ENCODE results near the gene SLC6A20.

SLC6A20 gene

GRCh38 chr3:45799586-45799985 lies 3.2 kb upstream of the SLC6A20 start:
- no peak for DNase-seq

DNA sequence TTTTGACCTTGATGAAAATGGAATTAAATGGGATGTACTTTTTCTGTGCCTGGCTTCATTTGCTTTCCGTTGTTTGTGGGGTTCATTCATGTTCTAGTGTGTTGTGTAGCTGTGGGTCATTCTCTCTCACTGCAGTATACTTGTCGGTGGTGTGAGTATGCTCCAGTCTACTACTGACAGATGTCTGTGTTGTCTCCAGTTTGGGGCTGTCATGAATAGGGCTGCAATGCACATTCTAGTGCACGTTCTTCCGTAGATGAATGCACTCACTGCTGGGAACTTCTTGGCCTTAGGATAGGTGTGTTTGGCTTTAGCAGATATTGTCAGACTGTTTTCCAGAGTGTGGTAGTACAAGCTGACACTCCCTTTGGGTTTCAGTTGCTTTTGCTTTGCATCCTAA lies 1.7 kb upstream of the SLC6A20 start:
- DNase-seq: no peak

DNA sequence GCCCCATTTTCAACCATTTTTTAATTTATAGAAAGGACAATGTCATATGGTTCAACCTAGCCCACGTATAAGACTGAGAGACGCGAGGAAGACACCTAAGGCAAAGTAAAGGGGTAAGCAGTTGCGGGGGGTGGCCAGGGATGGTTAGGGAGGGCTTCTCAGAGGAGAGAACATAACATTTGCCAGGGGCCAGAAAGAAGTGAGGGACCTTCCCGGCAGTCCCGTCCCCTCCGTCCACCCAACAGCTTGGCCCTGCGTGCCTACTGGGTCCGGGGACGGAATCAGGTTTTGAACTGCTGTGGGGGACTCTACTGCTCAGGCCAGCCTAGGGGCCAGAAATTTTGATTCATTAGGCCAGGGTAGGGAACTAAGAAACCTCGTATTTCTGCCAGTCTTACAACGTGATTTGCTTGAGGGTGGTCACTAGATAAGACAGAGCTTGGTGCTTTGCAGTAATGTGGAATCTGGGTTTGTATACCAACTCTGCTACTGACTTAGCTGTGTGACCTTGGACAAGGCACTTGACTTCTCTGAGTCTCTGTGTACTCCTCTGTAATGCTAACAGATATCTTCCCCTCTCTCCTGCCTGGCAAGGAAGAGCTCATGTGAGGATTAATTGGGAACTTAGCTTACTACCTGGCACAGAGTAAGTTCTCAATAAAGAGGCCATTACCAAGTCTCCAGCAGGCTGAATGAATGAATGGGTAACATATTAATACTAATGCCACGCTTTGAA lies 734 bp upstream of the SLC6A20 start:
- DNase-seq: no peak

- DNase-seq: no peak
These were observed 841 bp downstream of the SLC6A20 start for GRCh38 chr3:45795509-45795881.

DNA sequence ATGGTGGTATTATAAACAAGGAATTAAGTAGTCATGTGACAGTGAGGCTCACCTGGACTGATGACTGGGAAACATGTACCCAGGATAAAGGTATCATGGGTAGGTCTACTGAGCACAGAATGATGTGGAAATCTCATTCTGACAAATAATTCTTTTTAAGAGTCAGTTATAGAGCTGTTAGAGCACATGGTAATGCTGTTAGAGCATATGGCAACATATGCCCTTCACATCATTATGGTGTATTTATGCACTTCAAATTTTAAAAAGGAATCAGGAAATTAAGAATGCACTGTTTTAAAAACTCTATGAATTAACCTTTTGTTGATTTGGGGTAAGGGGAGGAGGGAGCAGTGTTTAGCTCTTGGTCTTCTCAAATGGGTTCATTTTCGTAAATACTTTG lies 1.7 kb downstream of the SLC6A20 start:
- no peak for DNase-seq

GRCh38 chr3:45794177-45794560 lies 2.2 kb downstream of the SLC6A20 start:
- DNase-seq: no peak

GRCh38 chr3:45793482-45794176 lies 2.7 kb downstream of the SLC6A20 start:
- no peak for DNase-seq

- no peak for DNase-seq
These were observed 3.7 kb downstream of the SLC6A20 start for GRCh38 chr3:45792516-45793172.

DNA sequence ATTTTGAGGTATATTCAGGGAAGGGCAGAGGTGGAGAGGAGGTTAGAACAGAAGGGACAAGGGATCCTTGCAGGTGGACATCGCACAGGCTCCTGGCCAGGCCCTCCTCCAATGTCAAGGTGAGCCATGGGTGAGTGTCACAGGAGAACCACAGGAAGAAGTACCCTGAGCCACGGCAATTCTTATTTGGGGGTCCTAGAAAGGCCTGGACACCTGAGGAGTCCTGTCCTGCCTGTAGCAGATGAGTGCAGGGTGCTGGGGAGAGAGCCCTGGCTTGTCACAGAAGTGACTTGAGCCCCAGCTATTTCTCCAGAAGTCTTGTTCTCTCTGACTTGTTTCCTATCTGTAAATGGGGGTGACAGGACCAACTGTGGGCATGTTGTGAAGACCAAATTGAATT lies 4.3 kb downstream of the SLC6A20 start:
- DNase-seq: no peak

DNA sequence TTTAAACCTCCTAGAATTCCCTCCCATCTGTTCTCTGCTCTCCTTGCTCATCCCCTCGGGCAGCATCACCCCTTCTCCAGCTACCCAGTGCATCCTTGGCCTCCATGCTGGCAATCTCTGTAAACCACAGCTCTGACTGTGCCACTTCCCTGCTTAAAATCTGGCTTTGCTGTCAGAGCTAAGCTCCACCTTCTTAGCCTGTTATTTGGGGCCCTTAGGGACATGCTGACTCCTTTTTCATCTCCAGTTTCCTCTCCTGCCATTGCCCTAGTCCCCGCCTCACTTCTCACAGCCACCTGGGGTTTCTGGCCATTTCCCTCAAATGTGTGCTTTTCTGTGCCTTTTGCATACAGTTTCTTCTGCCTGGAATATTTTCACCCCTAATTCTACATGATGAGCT lies 5.7 kb downstream of the SLC6A20 start:
- DNase-seq: no peak

DNA sequence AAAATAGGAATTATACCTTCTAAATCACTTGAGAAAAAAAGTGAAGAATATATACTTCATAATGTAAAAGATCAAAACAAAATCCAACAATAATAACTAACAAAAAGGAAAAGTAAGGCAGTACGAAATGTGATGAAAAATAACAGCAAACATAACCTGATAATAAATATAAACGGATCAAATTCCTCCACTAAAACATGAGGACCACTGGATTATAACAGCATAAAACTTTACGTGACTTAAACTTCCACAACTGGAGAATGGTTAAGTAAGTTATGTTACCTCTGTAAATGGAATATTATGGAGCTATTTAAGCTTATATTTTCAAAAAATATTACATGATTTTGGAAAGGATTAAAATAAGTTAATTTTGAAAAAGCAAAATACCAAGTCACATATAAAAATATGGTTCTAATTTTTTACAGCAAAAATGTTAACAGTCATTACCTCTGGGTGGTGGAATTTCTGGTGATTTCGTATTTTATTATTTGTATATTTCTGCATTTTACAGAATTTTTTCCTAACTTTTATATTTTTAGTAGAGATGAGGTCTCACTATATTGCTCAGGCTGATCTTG lies 7.0 kb downstream of the SLC6A20 start:
- DNase-seq: no peak

GRCh38 chr3:45787551-45787950 lies 8.8 kb downstream of the SLC6A20 start:
- DNase-seq: no peak

DNA sequence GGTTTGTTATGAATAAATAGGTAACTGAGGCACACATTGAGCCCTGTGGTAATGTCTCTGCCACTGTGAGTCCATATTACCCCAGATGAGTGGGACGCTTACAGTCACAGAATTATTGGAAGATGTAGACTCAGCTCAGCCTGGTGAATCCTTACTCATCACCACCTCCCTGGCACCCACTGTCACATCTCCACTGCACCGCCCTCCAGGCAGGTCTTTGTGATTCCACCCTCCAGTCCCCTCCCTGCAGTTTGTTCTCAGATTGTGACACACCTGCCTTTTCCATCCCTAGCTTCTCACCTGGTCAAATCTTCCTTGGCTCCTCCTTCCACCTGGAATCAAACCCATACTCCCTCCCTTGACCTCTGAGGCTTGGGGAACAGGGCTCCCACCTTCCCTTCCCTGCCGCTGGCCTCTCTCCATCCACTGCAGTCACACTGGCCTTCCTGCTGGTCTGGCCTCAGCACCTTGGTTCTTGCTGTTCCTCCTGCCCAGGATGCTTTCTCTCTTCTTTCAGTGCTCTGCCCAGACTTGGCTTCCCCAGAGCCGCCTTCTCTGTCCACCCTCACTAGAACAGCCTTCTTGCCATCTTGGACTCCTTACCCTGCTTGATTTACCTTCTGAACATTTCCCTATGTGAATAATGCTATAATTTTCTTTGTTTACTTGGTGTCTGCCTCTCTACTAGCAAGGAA lies 9.4 kb downstream of the SLC6A20 start:
- no peak for DNase-seq

DNA sequence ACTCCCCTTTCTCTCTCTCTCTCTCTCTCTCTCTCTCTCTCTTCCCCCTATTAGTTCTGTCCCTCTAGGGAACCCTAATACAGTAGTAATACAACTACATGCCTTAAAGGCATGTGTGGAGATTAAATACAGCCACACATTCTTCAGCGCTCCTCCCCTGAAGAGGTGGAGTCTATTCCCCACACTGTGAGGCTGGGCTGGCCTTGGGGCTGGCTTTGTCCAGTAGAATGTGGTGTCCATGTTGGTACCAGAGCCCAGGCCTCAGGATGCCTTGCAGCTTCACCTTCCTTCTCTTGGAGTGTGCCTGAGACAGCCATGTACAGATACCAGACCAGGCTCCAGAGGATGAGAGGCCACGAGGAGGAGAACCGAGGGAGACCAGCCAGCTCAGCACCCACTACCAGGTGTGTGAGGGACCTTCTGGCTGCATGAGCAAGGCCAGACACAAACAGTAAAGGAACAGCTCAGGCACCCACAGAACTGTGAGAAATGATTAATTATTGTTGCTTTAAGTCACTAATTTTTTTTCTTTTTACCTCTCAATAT lies 10.7 kb downstream of the SLC6A20 start:
- no peak for DNase-seq

- no peak for DNase-seq
These were observed 12.7 kb downstream of the SLC6A20 start for GRCh38 chr3:45783667-45784066.

DNA sequence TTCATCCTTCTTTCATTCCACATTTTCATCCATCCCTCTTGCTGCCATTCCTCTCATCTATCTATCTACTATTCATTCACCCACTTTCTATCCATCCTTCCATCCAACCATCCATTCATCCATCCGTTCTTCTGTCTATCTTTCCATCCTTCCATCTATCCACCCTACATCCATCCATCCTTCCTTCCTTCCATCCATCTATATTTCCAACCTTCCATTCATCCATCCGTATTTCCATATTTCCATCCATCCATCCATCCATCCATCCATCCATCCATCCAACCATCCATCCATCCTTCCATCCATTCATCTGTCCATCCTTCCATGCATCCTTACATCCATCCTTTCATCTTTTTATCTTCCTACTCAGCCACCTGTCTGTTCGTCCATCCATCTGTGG lies 14.0 kb downstream of the SLC6A20 start:
- DNase-seq: no peak

GRCh38 chr3:45781841-45782240 lies 14.5 kb downstream of the SLC6A20 start:
- DNase-seq: no peak

DNA sequence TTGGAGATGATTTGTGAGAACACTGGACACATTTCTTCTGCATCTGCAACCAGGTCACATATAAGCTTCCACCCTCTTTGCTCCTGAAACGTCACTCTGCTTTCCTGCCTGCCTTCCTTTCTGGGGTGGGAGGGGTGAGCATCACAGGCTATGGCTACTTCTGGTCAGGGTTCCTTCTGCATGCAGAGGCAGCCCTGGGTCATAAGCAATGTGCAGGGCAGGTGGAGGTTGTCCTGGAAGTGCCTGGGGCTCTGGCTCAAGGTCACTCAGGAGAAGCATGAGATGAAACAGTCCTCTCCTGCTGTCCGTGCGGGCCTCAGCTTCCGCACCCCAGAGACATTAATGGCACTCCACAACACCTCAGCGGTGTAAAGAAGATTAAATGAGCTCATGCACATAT lies 15.1 kb downstream of the SLC6A20 start:
- DNase-seq: no peak

DNA sequence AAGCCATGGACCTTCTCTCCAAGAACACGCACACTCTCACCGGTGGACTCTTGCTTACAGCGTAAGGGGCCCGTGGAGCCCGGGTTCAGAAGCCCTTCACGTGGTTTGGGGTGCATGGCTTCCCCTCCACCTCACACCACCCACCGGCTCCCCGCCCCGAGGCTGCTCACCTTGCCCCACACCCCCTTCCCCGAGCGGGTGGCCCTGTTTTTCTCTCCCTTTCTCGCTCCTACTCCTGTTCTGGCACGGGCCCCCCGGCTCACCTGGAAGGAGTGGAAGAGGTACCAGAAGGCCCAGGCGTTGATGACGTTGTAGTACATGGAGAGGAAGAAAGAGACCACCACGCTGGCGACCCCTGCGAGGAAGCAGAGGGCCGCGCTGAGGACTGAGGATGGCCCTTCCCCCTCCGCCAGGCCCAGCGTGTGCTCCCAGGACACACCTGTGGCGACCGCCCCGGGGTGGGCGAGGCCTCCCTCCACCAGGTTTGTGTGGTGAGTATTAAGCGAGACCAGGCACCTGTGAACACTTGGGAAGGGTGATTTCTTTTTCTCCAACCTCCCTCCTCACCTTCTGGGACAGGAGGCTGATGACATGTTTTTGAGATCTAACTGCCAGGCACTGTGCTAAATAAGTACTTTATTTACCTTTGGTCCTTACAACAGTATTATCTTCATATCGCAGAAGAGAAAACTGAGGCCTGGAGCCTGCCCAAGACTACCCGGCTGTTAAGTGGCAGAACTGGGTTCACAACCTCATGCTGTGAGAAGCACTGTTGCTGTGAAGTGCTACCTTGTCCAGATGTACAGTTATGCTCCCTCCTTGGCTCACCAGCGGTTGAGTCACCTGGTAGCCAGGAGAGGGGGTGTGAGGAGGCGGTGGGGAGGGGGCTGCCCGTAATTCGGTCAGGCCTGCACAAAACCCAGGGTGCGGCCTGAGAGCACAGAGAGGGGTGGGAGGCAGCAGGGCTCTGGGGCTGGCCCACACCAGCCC lies 16.3 kb downstream of the SLC6A20 start:
- no peak for DNase-seq

DNA sequence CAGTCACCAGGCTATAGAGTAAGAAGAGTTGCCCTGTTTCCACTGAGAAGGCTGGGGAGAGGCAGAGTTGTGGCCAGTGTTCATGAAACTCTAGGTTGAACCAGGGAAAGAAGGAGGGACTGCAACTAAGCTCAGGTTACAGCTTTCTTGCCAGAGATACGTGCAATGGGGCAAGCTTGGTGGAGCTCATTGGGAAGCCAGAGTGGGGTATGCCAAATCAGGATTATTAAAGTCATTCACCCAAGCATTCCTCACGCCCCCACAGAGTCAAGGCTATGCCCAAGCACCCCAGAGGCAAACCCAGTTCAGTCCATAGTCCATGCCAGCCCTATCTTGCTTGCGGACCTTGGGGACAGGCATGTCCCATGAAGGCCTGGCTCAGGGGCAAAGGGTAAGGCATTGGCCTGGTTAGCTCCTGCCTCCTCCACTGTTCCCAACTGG lies 17.6 kb downstream of the SLC6A20 start:
- DNase-seq: no peak

DNA sequence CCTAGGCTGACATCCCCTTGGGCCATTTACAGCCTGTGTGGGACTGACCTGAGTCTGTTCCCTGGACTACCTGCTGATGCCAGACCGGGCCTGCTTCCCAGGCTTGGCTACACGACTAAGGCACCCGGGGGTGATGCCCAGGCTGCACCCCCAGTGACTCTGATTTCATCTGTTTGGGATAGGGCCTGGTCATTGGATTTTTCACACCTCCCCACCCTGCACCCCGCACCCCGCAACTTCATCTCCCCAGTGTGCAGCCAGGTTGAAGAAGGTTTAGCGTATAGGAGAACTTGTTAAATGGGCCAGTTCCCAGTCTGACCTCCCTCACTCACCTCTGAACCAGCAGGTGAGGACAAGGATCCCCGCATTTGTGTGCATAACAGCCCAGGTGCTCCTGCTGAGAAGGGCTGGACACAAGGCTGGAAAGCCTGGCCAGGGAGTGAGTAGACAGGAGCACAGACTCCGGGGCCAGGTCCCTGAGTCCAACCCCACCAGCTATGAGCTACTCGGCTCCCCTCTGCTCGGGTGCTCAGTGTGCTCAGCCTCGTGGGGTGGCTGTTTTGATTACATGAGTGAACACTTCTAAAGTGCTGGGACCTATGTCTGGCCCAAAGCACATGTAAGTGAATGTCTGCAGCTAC lies 18.5 kb downstream of the SLC6A20 start:
- DNase-seq: no peak

Measured in NCI-H1092 (cell line).